AG04450 (cell line): ENCODE data around the gene ZNF594. TPM values are rescaled to one million over a fixed set of nuclear protein-coding genes. Genes with fewer than 3 reads are reported as not detected.

Source experiments
- CTCF ChIA-PET: fragments of 300-600, 350-600 bp; formaldehyde crosslinking; extraction: SDS; loops from one replicate; lab custom pipeline; 2022; ENCODE audit warnings: antibody characterized with exemption, inconsistent platforms; lab: Charles Lee
- POLR2A ChIA-PET: fragments of 350-600 bp; formaldehyde crosslinking; extraction: SDS; loops from one replicate; lab custom pipeline; 2021; ENCODE audit warnings: antibody characterized with exemption, inconsistent platforms; lab: Yijun Ruan, JAX
- DNase-seq: peaks from one replicate; pipeline ENCODE4 v3.0.0-alpha.2; 2011; ENCODE audit warnings: low read depth, low spot score
- H3K27ac ChIP-seq: one replicate; pipeline ENCODE4 v1.5.1; 2012; ENCODE audit warnings: low read depth, low read length, control low read depth
- H3K27me3 ChIP-seq: one replicate; pipeline ENCODE4 v1.6.0; 2012; ENCODE audit warnings: low read length; ENCODE audit not compliant: control insufficient read depth, insufficient read depth
- H3K4me3 ChIP-seq: 2 replicates; pipeline ENCODE4 v1.5.1; 2011; ENCODE audit warnings: mild to moderate bottlenecking, low read depth, low read length, control low read depth
- H3K9me3 ChIP-seq: 2 replicates; pipeline ENCODE4 v1.5.1; 2012; ENCODE audit warnings: low read length; ENCODE audit not compliant: control insufficient read depth, insufficient read depth
- CTCF ChIP-seq: IDR thresholded peaks from 2 replicates; pipeline ENCODE4 v1.5.1; 2011; ENCODE audit warnings: low read depth, low read length, control low read depth, inconsistent platforms
- polyA plus RNA-seq: library from polyadenylated mRNA; depleted of rRNA; stranded (reverse); fragments of >200 nt; gene quantifications from 2 replicates; pipeline ENCODE4 v1.2.3, GENCODE V29; 2011

Gene ZNF594
- polyA plus RNA-seq, 1 experiment, result 4.5 TPM

GRCh38 chr17:5200360-5200759 is 8.7 kb upstream of the ZNF594 start:
- Histone ChIP-seq H3K27ac (no peak overlapping the region), H3K4me3 (no peak overlapping the region), H3K9me3 (peaks cover 13% of the 10 kb centered on the region), H3K27me3 (no peaks in the 10 kb centered on the region)
- CTCF ChIA-PET, result interaction anchor here (1.2 to 1.7 kb wide), 2 partner anchors 8 to 37 kb away, joined by 4 to 5 read pairs; no protein-coding TSS in a partner anchor
- no peak for TF ChIP-seq CTCF
- no peak for DNase-seq
- POLR2A ChIA-PET, result no interaction called here

- TF ChIP-seq CTCF, result no peak
- no peak for DNase-seq
- no peak overlapping the region for H3K4me3 ChIP-seq
- POLR2A ChIA-PET, result no interaction called here
- H3K9me3 ChIP-seq, result peaks cover 4% of the 10 kb centered on the region
- no peaks in the 10 kb centered on the region for H3K27me3 ChIP-seq
- H3K27ac ChIP-seq, result no peak overlapping the region
- CTCF ChIA-PET, result no interaction called here
Measured at GRCh38 chr17:5198472-5198871, 6.8 kb upstream of the ZNF594 start.

- no peak for DNase-seq
- TF ChIP-seq CTCF, result no peak
Measured at GRCh38 chr17:5194346-5194745, 2.7 kb upstream of the ZNF594 start.

DNA sequence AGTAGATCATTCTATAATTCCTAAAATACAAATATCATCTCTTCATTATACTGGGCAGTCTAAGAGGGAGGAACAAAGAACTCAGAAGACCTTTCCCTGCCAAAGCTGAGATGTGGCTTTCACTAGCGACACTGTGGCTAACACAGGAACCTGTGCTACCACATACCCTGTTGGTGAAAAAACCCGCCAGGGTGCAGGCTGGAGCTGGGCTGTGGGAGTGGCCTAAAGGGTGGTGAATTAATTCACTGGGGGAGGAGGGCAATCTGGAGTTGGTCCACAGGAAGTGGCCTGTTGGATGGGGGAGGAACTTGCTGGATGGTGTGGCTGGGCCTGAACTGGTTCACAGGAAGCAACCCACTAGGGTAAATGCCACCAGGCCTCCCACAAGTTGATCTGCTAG is 7.4 kb downstream of the ZNF594 start:
- POLR2A ChIA-PET, result no interaction called here
- CTCF ChIA-PET, result no interaction called here
- no peak overlapping the region for H3K4me3 ChIP-seq
- no peak overlapping the region for H3K27ac ChIP-seq
- TF ChIP-seq CTCF, result no peak
- no peak for DNase-seq
- no peaks in the 10 kb centered on the region for H3K27me3 ChIP-seq
- peaks cover 78% of the 10 kb centered on the region for H3K9me3 ChIP-seq

More at GRCh38 chr17:5194346-5194745, 2.7 kb upstream of the ZNF594 start:
- no peak overlapping the region for H3K4me3 ChIP-seq
- ChIA-PET POLR2A (no interaction called here), CTCF (interaction anchor here (0.8 kb wide), 1 partner anchor 245 kb away, joined by 3 read pairs; the partner anchor contains the start of gene C1QBP)
- no peak overlapping the region for H3K27ac ChIP-seq
- no peaks in the 10 kb centered on the region for H3K27me3 ChIP-seq
- H3K9me3 ChIP-seq, result peaks cover 16% of the 10 kb centered on the region

- peaks cover 76% of the 10 kb centered on the region for H3K9me3 ChIP-seq
- H3K27me3 ChIP-seq, result no peaks in the 10 kb centered on the region
- ChIA-PET CTCF (no interaction called here), POLR2A (no interaction called here)
- no peak for TF ChIP-seq CTCF
- H3K27ac ChIP-seq, result no peak overlapping the region
- H3K4me3 ChIP-seq, result no peak overlapping the region
- DNase-seq, result no peak
Measured at GRCh38 chr17:5183410-5183793, 8.3 kb downstream of the ZNF594 start.
